GM19238 (cell line): Measurements from ENCODE around the gene FLII.
A peak's percentile ranks its signal among the peaks of the same experiment; 100 is the strongest.
"Not testable (repeated sequence)": the region's sequence is repeated elsewhere in the genome, so short reads cannot be mapped to it uniquely, and the experiment has no call there.

Experiments
- DNase-seq: peaks from one replicate; pipeline ENCODE4 v3.0.0; 2011; ENCODE audit warnings: low spot score; ENCODE audit not compliant: insufficient read length

Gene FLII

DNA sequence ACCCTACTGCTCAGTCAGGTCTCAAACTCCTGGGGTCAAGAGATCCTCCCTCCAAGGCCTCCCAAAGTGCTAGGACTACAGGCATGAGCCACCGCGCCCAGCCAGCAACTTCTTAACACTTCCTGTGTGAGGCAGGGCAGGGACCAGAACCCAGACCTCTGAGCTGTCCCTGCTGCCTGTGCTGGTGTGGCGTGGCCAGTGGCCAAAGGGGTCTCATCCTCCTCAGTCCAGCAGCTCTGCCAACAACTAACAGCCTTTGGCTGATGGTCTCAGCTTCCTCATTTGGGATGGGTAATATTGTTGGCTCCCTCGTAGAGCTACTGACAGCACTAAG, 34.5 kb downstream of the FLII start:
- DNase-seq = no peak

- DNase-seq = no peak
Observed at GRCh38 chr17:18218756-18219415, 39.7 kb downstream of the FLII start.

DNA sequence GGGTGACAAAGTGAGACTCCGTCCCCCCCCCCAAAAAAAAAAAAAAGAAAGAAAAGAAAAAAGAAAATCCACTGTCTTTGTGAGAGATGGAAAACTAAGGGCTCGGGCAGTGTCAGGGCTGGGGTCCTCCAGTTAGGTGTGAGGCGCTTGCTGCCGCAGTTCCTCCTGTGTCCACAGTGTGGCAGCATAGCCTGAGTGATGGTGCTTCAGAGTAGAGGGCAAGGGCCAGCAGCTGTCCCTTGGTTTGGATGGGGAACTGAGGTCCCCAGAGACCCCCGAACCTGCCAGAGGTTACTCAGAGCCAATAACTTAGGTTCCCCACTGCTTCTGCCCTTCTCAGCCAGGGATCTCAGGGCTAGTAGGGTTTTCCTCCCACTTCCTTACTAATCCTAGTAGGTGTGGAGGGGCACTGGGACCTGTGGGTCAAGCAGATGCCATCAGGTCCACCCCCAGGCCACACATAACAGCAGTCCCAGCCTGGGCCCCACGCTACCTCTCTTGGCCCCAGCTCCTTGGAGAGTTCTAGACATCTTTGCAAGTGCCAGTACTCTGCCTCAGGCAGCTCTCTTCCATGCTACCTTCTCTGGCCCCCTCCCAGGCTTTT, 41.0 kb downstream of the FLII start:
- DNase-seq = peak; percentile 85

GRCh38 chr17:18216906-18217305, 41.6 kb downstream of the FLII start:
- not testable (repeated sequence) for DNase-seq

DNA sequence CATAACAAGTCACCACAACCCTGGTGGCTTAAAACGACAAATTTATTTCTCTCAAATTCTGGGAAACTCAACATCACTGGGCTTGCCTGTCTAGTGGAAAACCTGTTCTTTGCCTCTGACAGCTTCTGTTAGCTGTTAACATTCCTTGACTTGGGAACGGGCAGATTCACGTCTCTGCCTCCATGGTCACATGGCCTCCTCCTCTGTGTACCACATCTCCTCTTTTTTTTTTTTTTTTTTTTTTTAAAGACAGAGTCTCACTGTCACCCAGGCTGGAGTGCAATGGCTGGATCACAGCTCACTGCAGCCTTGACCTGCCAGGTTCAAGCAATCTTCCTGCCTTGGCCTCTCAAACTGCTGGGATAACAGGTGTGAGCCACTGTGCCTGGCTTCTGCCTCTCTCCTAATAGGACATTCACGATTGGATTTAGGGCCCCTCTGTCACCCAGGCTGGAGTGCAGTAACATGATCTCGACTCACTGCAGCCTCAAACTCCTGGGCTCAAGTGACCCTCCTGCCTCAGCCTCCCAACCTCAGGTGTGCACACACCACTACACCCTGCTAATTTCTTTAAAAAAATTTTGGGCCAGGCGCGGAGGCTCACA, 44.8 kb downstream of the FLII start:
- DNase-seq = no peak

DNA sequence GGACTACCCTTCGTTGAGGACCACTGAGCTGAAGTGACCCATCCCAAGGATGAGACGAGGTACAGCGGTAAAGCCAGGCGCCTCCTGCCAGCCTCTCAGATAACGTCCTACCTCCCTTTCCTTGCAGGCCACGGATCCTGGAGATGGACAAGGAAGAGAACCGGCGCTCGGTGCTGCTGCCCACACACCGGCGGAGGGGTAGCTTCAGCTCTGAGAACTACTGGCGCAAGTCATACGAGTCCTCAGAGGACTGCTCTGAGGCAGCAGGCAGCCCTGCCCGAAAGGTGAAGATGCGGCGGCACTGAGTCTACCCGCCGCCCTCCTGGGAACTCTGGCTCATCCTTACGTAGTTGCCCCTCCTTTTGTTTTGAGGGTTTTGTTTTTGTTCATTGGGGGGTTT, 50.4 kb downstream of the FLII start:
- DNase-seq = no peak

GRCh38 chr17:18206962-18207361, 51.6 kb downstream of the FLII start:
- no peak for DNase-seq

DNA sequence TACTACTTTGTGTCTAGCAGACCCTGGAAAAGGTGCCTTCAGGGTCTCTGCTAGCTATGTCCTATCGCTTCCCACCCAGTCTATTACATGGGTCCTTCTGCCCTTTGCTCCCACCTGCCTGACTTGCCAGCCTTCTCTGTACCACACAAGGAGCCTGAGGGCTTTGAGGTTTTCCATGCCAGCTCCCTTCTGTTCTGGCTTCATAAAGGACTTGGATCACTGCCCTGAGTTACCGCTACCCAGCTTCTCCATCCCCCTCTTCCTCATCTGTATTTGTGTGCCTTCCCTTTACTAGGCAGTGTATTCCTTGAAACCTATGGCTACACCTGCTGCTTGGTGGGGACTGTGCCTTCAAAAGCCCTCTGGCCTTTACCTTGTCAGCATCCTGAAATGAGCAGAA, 52.7 kb downstream of the FLII start:
- no peak for DNase-seq

DNA sequence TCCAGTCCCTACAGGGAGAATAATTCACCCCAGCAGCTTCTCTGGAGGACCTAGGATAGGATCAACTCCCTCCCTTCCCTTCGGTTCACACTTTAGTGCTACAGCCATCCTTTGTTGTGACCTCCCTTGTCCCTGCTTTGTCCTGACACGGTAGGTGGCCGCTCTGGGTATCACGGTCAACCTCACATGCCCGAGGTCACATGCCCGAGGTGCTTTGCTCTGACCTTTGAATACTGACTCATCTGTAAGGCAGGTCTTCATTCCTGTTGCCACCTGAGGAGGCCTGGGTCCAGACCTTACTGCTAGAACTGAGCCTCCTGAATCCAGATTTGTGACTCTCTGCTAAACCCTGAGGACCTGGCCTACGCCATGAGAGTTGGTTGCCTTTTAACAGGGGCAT, 55.2 kb downstream of the FLII start:
- DNase-seq = no peak

GRCh38 chr17:18201108-18201507, 57.4 kb downstream of the FLII start:
- DNase-seq = no peak

DNA sequence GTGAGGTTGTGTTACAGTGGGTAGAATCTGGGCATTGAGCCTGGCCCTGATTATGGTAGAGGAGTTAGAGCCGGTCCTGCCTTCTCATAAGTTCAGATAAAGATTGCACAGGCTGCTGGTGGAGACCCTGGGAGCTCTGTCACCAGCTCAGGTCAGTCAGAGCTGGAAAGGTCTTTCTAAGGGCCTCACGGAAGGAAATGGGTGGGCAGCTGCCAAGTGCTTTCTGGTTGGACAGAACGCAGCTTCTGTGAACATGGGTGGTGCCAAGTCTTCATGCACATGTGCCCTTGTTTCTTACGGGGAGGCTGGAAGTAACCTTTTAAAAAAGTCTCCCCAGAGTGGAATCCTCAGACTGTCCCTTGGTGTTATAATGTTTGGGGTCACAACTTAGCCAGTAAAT, 60.0 kb downstream of the FLII start:
- DNase-seq = no peak

DNA sequence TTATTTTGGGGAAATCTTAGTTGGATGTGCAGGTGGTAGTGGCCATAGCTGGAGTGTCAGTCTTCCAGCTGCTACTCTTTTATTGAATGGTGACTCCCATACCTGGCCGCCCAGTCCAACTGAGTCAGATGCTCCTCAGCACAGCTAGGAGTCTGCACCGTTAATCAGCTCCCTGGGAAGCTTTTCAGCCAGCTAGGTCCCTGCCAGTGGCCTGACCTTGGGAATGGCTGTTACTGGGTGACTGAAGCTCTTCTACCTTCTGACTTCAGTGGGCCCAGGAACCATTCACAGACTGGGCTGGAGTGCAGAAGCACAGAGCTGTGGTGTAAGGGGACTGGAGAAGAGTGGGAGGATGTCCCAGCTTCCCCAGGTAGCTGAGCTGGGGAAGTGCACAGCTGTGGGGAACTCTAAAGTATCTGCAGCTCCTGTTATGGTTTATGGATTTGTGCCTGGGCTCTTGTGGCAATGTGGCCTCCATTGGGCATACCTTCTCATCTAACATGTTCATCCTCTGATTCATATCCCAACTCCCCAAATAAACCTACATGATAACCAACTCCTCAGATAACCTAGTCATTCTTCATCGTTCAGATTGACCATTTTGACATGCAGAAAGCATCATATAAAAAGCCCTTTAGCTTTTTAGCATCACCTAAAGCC, 60.9 kb downstream of the FLII start:
- no peak for DNase-seq

DNA sequence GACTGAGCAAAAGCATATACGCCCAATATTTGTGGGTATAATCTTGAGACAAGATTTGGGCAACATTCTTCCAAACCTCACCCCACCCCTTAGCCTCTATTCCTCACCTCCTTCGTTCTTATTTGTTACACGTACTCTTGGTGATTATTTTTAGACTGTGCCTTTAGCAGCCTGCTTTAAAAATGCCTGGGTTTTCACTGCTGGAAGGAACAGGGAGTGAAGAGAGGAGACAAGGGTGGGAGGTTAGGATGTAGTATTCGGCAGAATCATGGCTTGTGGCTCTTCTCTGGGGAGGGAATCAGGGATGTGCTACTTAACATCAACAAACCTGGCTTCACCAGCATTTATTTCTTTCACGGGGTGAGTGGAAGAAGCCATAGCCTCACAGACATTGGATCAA, 63.3 kb downstream of the FLII start:
- no peak for DNase-seq
